Activated B cell treated with CpG ODN at 0.5 μM for 24 hours (primary cell): Measurements from ENCODE around the gene CPLX3. TPM values are rescaled to one million over a fixed set of nuclear protein-coding genes. Genes with fewer than 3 reads are reported as not detected.

Experiments
- ATAC-seq: fragments of 200-7000 bp; cut with Tn5 transposase; one replicate; pipeline ENCODE4 v1.10.0; 2021; ENCODE audit warnings: low read depth, mild to moderate bottlenecking, moderate library complexity
- CTCF ChIA-PET: fragments of 350-600 bp; sonication (Branson Sonifier 250); formaldehyde crosslinking; loops from one replicate; lab custom pipeline; 2021; ENCODE audit warnings: antibody characterized with exemption; lab: Charles Lee
- POLR2A ChIA-PET: fragments of 350-600 bp; sonication (Branson Sonifier 250); formaldehyde crosslinking; loops from one replicate; lab custom pipeline; 2021; ENCODE audit warnings: antibody characterized with exemption; lab: Charles Lee
- DNase-seq: peaks from one replicate; pipeline ENCODE4 v3.0.0; 2022
- H3K27ac Mint-ChIP-seq: one replicate; pipeline ENCODE4 v1.8.0; 2020; ENCODE audit warnings: mixed read lengths
- H3K27me3 Mint-ChIP-seq: one replicate; pipeline ENCODE4 v1.8.0; 2021; ENCODE audit warnings: mixed read lengths
- H3K36me3 Mint-ChIP-seq: one replicate; pipeline ENCODE4 v1.8.0; 2021; ENCODE audit warnings: low read depth, mixed read lengths
- H3K4me1 Mint-ChIP-seq: one replicate; pipeline ENCODE4 v1.8.0; 2021; ENCODE audit warnings: mixed read lengths
- H3K4me3 Mint-ChIP-seq: one replicate; pipeline ENCODE4 v1.8.0; 2020; ENCODE audit warnings: mild to moderate bottlenecking, mixed read lengths
- H3K9me3 Mint-ChIP-seq: one replicate; pipeline ENCODE4 v1.8.0; 2020; ENCODE audit warnings: mixed read lengths
- CTCF ChIP-seq: fragments of 200-600 bp; IDR thresholded peaks from one replicate; pipeline ENCODE4 v1.8.0; 2022; ENCODE audit warnings: antibody characterized with exemption, mild to moderate bottlenecking
- intact Hi-C: fragments of 100-400 bp; cut with micrococcal nuclease; formaldehyde crosslinking; loops from one replicate; pipeline ENCODE4 v1.15.1; 2024
- total RNA-seq: library from RNA; stranded (reverse); gene quantifications from 2 replicates; pipeline ENCODE4 v1.2.3, GENCODE V29; 2022

The CPLX3 gene
- total RNA-seq, 1 donor from 2014 or later, result 0.22 TPM

GRCh38 chr15:74873756-74874424, 47.5 kb downstream of the CPLX3 start:
- Mint-ChIP-seq H3K9me3 (no peaks in the 10 kb centered on the region), H3K4me3 (peak overlapping the region; percentile 90), H3K4me1 (peaks cover 43% of the 10 kb centered on the region), H3K27ac (peak overlapping the region; percentile 92), H3K36me3 (peaks cover 26% of the 10 kb centered on the region), H3K27me3 (no peaks in the 10 kb centered on the region)
- no peak for TF ChIP-seq CTCF
- intact Hi-C loops, result loop anchor here (1.0 to 2.0 kb wide), 7 partner anchors 16 to 333 kb away; partner anchors contain the start of genes ARID3B, CLK3, COX5A and FAM219B
- DNase-seq (no peak), ATAC-seq (no peak)
- POLR2A ChIA-PET, result interaction anchor here (0.5 to 2.6 kb wide), 18 partner anchors 16 to 766 kb away, joined by 3 to 17 read pairs (median 6); partner anchors contain the start of genes FAM219B, IMP3 and MPI
- CTCF ChIA-PET, result interaction anchor here (0.9 kb wide), 1 partner anchor 27 kb away, joined by 7 read pairs; no protein-coding TSS in a partner anchor

- Mint-ChIP-seq H3K27ac (no peak overlapping the region), H3K4me1 (peaks cover 6% of the 10 kb centered on the region), H3K9me3 (no peaks in the 10 kb centered on the region), H3K36me3 (peaks cover 2% of the 10 kb centered on the region), H3K27me3 (no peaks in the 10 kb centered on the region), H3K4me3 (no peak overlapping the region)
- DNase-seq (no peak), ATAC-seq (no peak)
- TF ChIP-seq CTCF, result no peak
- CTCF ChIA-PET, result no interaction called here
- intact Hi-C loops, result no loop called here
- POLR2A ChIA-PET, result interaction anchor here (0.7 kb wide), 1 partner anchor 816 kb away, joined by 3 read pairs; no protein-coding TSS in a partner anchor
Measured at GRCh38 chr15:74878273-74878672, 51.8 kb downstream of the CPLX3 start.

Other genes with a start within 250 kb of the CPLX3 start
- 100 and 116 TPM in 2 replicates for gene CLK3, start 210.8 kb upstream of the CPLX3 start, total RNA-seq
- 44.8 and 49.5 TPM in 2 replicates for gene EDC3, start 130.6 kb upstream of the CPLX3 start, total RNA-seq
- 0.49 and 1.3 TPM in 2 replicates for gene CYP1A1, start 101.1 kb upstream of the CPLX3 start, total RNA-seq
- 0.16 TPM in 1 of 2 replicates, not detected in the other for gene CYP1A2, start 77.8 kb upstream of the CPLX3 start, total RNA-seq
- gene CSK, start 44.5 kb upstream of the CPLX3 start, total RNA-seq, result 540 and 557 TPM in 2 replicates
- gene LMAN1L, start 13.8 kb upstream of the CPLX3 start, total RNA-seq, result 1.0 and 2.2 TPM in 2 replicates
- gene ULK3, start 16.5 kb downstream of the CPLX3 start, total RNA-seq, result 43.6 and 52.1 TPM in 2 replicates
- gene SCAMP2, start 46.7 kb downstream of the CPLX3 start, total RNA-seq, result 112 and 129 TPM in 2 replicates
- gene MPI, start 63.4 kb downstream of the CPLX3 start, total RNA-seq, result 33.1 and 40.2 TPM in 2 replicates
- 76.0 and 90.4 TPM in 2 replicates for gene FAM219B, start 80.2 kb downstream of the CPLX3 start, total RNA-seq
- 150 and 159 TPM in 2 replicates for gene COX5A, start 111.4 kb downstream of the CPLX3 start, total RNA-seq
- gene RPP25, start 130.1 kb downstream of the CPLX3 start, total RNA-seq, result 4.0 and 4.3 TPM in 2 replicates
- gene SCAMP5, start 168.9 kb downstream of the CPLX3 start, total RNA-seq, result 0.44 and 0.62 TPM in 2 replicates
- 13.5 and 16.6 TPM in 2 replicates for gene PPCDC, start 197.0 kb downstream of the CPLX3 start, total RNA-seq